ENCODE measurements around the gene THEMIS2.

GRCh38 chr1:27872802-27873551, 633 bp downstream of the THEMIS2 start:
- no peak for TF ChIP-seq MXI1 (IDR thresholded peaks at IDR 0.05; ENCODE audit: low read depth, low read length)
- no peak for TF ChIP-seq EZH2 (IDR thresholded peaks at IDR 0.05; ENCODE audit: borderline replicate concordance, low read depth, low read length)
- no peak for TF ChIP-seq BACH1 (tag; IDR thresholded peaks at IDR 0.05)
- TF ChIP-seq ZNF384 (IDR thresholded peaks at IDR 0.05; ENCODE audit: low read depth, low read length), result no peak
- TF ChIP-seq, protein P1, sequence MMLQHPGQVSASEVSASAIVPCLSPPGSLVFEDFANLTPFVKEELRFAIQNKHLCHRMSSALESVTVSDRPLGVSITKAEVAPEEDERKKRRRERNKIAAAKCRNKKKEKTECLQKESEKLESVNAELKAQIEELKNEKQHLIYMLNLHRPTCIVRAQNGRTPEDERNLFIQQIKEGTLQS (IDR thresholded peaks at IDR 0.05), result no peak
- TF ChIP-seq, protein P1 (CRISPR knock-in tag; conservative IDR thresholded peaks at IDR 0.05), result no peak
- no peak for TF ChIP-seq NFE2L1 (tag; IDR thresholded peaks at IDR 0.05; ENCODE audit: borderline replicate concordance, low read depth)
